GM20000 (cell line): ENCODE data around the gene ZNF420.
"Not testable (repeated sequence)": the region's sequence is repeated elsewhere in the genome, so short reads cannot be mapped to it uniquely, and the experiment has no call there.

Experiments used
- DNase-seq: peaks from one replicate; pipeline ENCODE4 v3.0.0; 2012; ENCODE audit warnings: low spot score
- TF ChIP-seq, protein P1 (sequence below): IDR thresholded peaks from 2 replicates; pipeline ENCODE4 v1.5.1; 2012; ENCODE audit warnings: mild to moderate bottlenecking, control low read depth; ENCODE audit errors: extremely low read depth, missing control alignments

The ZNF420 gene

DNA sequence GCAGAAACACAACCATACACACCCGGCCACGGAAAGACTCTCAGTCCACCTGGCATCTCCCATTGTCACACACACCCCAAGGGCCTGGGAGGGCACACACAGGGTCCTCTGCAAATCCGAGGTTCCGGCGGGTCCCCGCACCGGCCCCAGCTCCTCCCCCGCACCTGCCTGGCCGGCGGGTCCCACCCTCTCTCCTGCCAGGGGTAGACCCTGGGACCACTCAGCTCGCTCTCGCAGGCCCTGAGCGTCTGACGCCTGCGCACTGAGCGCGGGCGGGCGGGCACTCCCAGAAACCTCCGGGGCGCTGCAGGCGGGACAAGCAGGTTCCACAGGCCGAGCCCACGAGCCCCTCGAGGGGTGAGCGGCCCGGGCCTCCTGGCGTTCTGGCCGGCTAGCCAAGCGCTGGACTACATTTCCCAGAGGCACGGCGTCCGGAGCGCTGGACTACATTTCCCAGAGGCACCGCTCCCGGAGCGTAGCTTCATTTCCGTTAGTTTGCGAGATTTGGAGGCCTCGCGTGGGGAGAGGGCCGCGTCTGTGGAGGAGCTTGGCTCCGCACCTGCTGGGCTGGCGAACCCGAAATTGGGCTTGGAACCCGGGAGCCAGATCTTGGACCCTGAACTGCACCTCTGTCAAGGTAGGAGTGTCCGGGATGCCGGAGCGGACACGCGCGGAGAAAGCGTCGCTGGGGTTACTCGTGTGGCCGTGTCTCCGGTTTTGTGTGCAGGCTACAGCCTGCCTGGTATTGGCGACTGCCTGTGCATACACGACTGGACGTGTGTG, at the start of gene ZNF420:
Gene ZNF420, plus strand, starts transcription at position 500 of the 783 bp plus-strand sequence. CDS start 10,686 bp downstream, outside the sequence.
- TF ChIP-seq, protein P1, sequence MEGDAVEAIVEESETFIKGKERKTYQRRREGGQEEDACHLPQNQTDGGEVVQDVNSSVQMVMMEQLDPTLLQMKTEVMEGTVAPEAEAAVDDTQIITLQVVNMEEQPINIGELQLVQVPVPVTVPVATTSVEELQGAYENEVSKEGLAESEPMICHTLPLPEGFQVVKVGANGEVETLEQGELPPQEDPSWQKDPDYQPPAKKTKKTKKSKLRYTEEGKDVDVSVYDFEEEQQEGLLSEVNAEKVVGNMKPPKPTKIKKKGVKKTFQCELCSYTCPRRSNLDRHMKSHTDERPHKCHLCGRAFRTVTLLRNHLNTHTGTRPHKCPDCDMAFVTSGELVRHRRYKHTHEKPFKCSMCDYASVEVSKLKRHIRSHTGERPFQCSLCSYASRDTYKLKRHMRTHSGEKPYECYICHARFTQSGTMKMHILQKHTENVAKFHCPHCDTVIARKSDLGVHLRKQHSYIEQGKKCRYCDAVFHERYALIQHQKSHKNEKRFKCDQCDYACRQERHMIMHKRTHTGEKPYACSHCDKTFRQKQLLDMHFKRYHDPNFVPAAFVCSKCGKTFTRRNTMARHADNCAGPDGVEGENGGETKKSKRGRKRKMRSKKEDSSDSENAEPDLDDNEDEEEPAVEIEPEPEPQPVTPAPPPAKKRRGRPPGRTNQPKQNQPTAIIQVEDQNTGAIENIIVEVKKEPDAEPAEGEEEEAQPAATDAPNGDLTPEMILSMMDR: no peak
- peak; percentile 91 for DNase-seq

DNA sequence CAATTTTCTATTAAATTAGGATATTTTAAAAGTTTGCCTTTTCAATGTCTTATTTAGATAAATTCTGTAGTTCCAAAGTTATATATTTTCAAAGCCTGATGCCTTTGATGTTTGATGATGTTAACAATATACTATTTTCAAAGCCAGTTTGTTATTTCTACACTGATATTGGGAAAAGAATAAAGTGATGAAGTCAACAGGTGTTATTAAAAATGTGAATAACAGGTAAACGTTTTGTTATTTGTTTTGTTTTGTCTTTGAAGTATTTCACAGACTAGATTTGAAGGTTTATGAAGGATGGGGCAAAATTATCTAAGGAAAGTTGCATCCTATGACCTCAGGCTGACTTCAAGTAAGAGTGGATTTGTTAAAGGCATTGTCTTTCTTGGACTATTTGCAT, 33.1 kb upstream of the ZNF420 start:
- DNase-seq: no peak
- TF ChIP-seq, protein P1: no peak

DNA sequence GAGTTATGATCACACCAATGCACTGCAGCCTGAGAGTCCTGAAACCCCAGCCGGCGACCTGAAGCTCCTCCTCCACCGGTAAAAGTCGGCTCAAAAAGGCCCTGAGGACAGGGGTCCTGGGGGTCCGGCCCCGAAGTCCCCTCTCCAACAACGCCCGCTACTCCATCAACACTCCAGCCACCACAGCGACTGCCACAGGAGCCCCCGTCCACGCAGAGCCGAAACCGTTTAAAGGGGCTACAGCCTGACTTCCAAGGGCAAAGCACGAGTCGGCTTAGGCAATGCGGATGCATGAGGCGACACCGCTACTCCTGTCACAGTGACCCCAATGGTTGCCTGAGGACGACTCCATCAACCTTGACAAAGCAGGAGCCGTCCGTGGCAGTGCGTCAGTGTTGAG, 22.9 kb upstream of the ZNF420 start:
- TF ChIP-seq, protein P1: no peak
- no peak for DNase-seq

DNA sequence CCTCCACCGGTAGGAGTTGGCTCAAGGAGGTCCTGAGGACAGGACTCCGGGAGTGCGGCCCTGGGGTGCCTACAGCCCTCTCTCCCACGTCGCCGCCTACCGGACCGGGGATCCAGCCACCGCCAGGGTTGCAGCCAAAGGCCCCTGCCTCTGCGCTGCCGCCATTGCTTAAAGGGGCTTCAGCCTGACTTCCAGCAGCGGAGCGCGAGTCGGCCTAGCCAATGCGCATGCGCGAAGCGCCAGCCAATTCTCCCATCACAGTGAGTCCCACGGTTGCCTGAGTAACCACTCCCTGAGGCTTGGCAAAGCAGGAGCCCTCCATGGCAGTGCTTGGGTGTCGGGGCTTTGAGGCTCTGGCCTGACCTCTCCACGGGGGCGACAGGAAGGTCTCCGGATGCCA, 21.5 kb upstream of the ZNF420 start:
- no peak for DNase-seq
- TF ChIP-seq, protein P1: no peak

DNA sequence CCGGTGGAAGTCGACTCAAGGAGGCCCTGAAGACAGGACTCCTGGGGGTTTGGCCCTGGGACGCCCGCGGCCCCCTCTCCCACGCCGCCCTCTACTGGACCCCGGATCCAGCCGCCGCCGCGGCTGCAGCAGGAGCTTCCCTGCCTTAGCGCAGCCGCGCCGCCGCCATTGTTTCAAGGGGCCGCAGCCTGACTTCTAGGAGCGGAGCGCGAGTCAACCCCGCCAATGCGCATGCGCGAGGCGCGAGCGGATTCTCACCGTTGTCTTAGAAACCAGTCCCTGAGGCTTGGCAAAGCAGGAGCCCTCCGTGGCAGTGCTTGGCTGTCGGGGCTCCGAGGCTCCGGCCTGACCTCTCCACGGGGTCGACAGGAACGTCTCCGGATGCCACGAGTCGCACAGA, 19.1 kb upstream of the ZNF420 start:
- no peak for DNase-seq
- TF ChIP-seq, protein P1: no peak

DNA sequence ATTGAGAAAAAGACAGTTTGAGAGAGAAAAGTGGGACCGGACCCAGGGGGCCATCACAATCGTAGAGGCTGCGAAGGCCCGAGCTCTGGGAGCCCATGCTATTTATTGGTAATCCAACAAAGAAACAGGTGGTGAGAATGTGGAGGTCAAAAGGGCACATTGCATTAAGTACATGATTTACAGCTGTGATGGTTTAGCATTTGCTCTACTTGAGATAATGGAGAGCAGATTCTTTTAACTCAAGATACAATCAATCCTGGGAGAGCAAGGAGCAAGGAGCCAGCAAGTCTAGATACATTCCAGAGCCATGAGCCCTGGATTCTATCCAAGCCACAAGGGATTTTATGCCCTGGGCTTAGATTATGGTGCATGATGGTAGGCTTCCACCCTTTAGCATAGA, 13.3 kb upstream of the ZNF420 start:
- not testable (repeated sequence) for DNase-seq

DNA sequence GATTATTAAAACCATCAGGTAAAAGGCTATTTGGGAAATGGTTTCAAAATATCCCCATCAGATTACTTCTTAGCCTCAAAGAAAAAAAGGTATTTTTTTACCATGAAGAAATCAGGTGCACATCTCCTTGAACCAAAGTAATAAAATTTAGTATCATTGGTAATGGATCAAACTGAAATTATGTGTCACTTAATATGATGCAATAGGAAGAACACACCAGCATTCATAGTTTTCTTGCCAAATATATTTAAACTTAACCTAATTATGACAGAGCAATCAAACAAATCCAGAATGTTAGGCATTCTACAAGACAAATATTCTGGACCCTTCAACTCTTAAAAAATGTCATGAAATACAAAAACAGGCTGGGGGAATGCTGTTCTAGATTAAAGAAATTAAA, 4.1 kb upstream of the ZNF420 start:
- DNase-seq: no peak
- TF ChIP-seq, protein P1: no peak

DNA sequence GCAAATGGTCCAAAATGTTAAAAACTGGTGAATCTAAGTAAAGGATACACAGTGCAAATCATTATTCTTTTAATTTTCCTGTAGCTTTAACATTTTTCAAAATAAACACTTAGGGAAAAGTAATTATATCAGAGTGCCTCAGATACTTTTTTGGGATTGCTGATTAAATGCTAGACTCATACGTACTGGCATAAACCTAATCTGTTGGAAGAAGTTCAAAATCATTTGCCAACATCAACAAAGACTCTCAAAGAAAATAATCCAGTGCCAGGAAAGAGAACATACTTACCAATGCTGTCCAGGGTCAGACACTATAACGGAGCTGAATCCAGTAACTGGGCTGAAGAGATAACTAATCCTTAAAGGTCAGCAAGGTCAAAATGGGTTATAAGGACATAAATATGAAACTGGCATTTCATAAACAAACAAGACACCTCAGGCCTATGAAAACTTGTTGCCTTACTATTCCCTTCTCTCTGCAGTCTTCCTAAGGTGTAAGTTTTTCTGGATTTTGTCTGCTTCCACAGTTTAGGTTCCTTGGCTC, 3.3 kb upstream of the ZNF420 start:
- TF ChIP-seq, protein P1: no peak
- DNase-seq: no peak

DNA sequence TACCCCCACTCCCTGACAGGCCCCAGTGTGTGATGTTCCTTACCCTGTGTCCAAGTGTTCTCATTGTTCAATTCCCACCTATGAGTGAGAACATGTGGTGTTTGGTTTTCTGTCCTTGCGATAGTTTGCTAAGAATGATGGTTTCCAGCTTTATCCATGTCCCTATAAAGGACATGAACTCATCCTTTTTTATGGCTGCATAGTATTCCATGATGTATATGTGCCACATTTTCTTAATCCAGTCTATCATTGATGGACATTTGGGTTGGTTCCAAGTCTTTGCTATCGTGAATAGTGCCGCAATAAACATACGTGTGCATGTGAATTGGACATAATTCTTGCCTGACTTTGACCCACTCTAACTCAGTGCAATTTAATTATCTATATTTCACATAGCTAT, 1.7 kb upstream of the ZNF420 start:
- DNase-seq: not testable (repeated sequence)
